ENCODE results near the gene HOXA11.

GRCh38 chr7:27214239-27214950 lies 29.4 kb upstream of the HOXA11 start:
- no peak for TF ChIP-seq CTCF (conservative IDR thresholded peaks at IDR 0.05; ENCODE audit: low read depth, low read length)
- TF ChIP-seq EZH2 (IDR thresholded peaks at IDR 0.05; ENCODE audit: borderline replicate concordance, low read depth, low read length, poor library complexity, severe bottlenecking): no peak

Measured in A673 (cell line).